Progenitor cell of endocrine pancreas (in vitro differentiated cells): ENCODE data around the gene SLC16A3. TPM values are rescaled to one million over a fixed set of nuclear protein-coding genes. Genes with fewer than 3 reads are reported as not detected.

ENCODE experiments used
- DNase-seq: peaks from one replicate; pipeline ENCODE4 v3.0.0; 2021; ENCODE audit warnings: low spot score; ENCODE audit not compliant: unreplicated experiment
- H3K27ac Mint-ChIP-seq: 2 replicates; pipeline ENCODE4 v1.8.0; 2021; ENCODE audit warnings: mild to moderate bottlenecking, moderate library complexity, mixed read lengths
- H3K27me3 Mint-ChIP-seq: 2 replicates; pipeline ENCODE4 v1.8.0; 2021; ENCODE audit warnings: mixed read lengths
- H3K36me3 Mint-ChIP-seq: 2 replicates; pipeline ENCODE4 v1.8.0; 2022; ENCODE audit warnings: mixed read lengths; ENCODE audit not compliant: insufficient read depth
- H3K4me1 Mint-ChIP-seq: 2 replicates; pipeline ENCODE4 v1.8.0; 2021; ENCODE audit warnings: low read depth, mixed read lengths
- H3K4me3 Mint-ChIP-seq: 2 replicates; pipeline ENCODE4 v1.8.0; 2021; ENCODE audit warnings: low read depth, mild to moderate bottlenecking, moderate library complexity, mixed read lengths
- H3K9me3 Mint-ChIP-seq: 2 replicates; pipeline ENCODE4 v1.8.0; 2021; ENCODE audit warnings: low read depth, mixed read lengths
- CTCF ChIP-seq: fragments of 200-600 bp; sonication (generic); IDR thresholded peaks from one replicate; pipeline ENCODE4 v1.5.0; 2021; ENCODE audit warnings: antibody characterized with exemption, mild to moderate bottlenecking; ENCODE audit not compliant: unreplicated experiment
- total RNA-seq: library from RNA; stranded (reverse); gene quantifications from 2 replicates; pipeline ENCODE4 v1.2.1, GENCODE V29; 2021

SLC16A3 gene
- total RNA-seq, 1 donor from 2014 or later: 5.4 TPM

- peaks cover 1% of the 10 kb centered on the region for H3K27me3 Mint-ChIP-seq
- no peaks in the 10 kb centered on the region for H3K9me3 Mint-ChIP-seq
- peaks cover 55% of the 10 kb centered on the region for H3K4me1 Mint-ChIP-seq
These were observed 41.1 kb downstream of the SLC16A3 start for GRCh38 chr17:82269882-82270500.

DNA sequence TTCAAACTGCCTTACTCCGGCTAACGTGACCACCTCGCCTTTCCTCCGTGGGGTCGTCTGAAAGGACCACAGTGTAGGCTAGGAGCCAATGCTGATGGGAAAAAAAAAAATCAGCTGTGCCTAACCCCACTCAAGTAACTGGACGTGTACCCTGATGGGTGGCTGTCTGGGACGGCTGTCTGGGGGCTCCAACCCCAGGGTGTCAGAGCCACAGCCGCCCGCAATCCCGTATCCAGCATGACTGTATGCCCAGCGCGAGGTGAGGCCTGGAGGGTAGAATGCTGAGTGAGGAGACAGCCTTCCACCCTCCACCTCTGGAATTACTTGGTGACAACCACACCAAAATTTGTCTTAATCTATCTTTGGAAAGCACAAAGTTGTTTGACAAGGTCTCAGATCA is 41.8 kb downstream of the SLC16A3 start:
- no peak for DNase-seq
- H3K27me3 Mint-ChIP-seq: peaks cover 4% of the 10 kb centered on the region
- H3K9me3 Mint-ChIP-seq: no peaks in the 10 kb centered on the region
- no peak for TF ChIP-seq CTCF
- H3K27ac Mint-ChIP-seq: peak overlapping the region; percentile 61
- H3K36me3 Mint-ChIP-seq: peaks cover 32% of the 10 kb centered on the region
- peak overlapping the region; percentile 96 for H3K4me3 Mint-ChIP-seq
- peaks cover 57% of the 10 kb centered on the region for H3K4me1 Mint-ChIP-seq

More at GRCh38 chr17:82269882-82270500, 41.1 kb downstream of the SLC16A3 start:
- no peak for DNase-seq
- TF ChIP-seq CTCF: no peak
- Mint-ChIP-seq H3K27ac (peak overlapping the region; percentile 76), H3K4me3 (peak overlapping the region; percentile 96), H3K36me3 (peaks cover 33% of the 10 kb centered on the region)

- no peak for DNase-seq
- H3K27ac Mint-ChIP-seq: peak overlapping the region; percentile 73
- peak overlapping the region; percentile 96 for H3K4me3 Mint-ChIP-seq
- no peak for TF ChIP-seq CTCF
- peaks cover 4% of the 10 kb centered on the region for H3K27me3 Mint-ChIP-seq
- peaks cover 28% of the 10 kb centered on the region for H3K36me3 Mint-ChIP-seq
- H3K9me3 Mint-ChIP-seq: no peaks in the 10 kb centered on the region
- peaks cover 57% of the 10 kb centered on the region for H3K4me1 Mint-ChIP-seq
These were observed 42.6 kb downstream of the SLC16A3 start for GRCh38 chr17:82271401-82271800.

DNA sequence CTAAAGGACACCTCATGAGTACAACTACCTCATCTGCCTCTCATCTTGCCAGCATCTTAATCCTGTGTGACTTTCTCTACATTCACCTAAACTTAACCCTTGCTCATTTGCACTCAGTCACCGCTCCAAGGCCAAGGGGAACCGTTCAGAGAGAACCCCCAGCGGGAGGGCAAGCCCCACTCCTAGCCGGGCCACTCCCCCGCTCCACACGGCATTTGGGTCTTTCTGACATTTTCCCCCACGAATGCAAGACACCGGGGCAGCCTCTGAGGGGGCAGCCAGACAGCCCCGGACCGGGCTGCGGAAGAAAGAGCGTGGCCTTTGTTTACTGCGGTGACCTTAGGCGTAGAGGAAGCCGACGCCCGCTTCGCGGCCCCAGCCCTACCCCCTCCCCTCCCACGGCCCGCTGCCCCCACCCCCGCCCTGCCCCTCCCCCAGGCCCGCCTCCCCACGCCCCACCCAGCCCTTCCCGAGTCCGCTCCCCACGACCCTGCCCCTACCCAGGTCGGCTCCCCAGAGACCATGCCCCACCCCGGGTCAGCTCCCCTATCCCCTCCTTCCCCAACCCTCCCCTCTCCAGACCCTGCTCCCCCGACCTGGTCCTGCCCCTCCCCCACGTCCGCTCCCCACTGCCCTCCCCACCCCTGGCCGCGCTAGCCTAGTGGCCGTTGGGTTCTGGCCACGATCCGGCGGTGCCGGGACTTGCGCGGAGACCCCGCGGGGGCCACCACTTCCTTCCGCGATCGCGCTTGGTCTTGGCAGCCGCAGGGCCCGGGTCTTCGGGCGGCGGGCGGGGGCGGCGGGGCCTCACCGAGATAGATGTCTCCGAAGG is 43.9 kb downstream of the SLC16A3 start:
- Mint-ChIP-seq H3K27me3 (peaks cover 4% of the 10 kb centered on the region), H3K4me1 (peaks cover 54% of the 10 kb centered on the region), H3K4me3 (peak overlapping the region; percentile 96), H3K9me3 (no peaks in the 10 kb centered on the region), H3K27ac (peak overlapping the region; percentile 100), H3K36me3 (peaks cover 26% of the 10 kb centered on the region)
- DNase-seq: peak; percentile 39
- TF ChIP-seq CTCF: no peak

GRCh38 chr17:82273327-82274133 is 44.7 kb downstream of the SLC16A3 start, which contains the start of gene CSNK1D:
TSS of gene CSNK1D (minus strand) at chr17:82273700. CDS start at chr17:82273381, 319 bp downstream.
- Mint-ChIP-seq H3K36me3 (peaks cover 26% of the 10 kb centered on the region), H3K4me1 (peaks cover 50% of the 10 kb centered on the region), H3K9me3 (no peaks in the 10 kb centered on the region), H3K27me3 (peaks cover 4% of the 10 kb centered on the region), H3K27ac (peak within 1 kb of the TSS; percentile 100), H3K4me3 (peak within 1 kb of the TSS; percentile 96)
- peak; percentile 92 for DNase-seq
- no peak for TF ChIP-seq CTCF
